Neural cell (in vitro differentiated cells): ENCODE data around the gene SDC1.

Experiments
- CTCF ChIP-seq: fragments of 450-650 bp; IDR thresholded peaks from 2 replicates; pipeline ENCODE4 v1.5.1; 2014; ENCODE audit warnings: antibody characterized with exemption, mild to moderate bottlenecking, moderate library complexity; ENCODE audit not compliant: poor library complexity, severe bottlenecking
- EP300 ChIP-seq: fragments of 450-650 bp; conservative IDR thresholded peaks from 2 replicates; pipeline ENCODE4 v1.6.1; 2014; ENCODE audit warnings: antibody characterized with exemption, mild to moderate bottlenecking, moderate library complexity; ENCODE audit not compliant: poor library complexity, severe bottlenecking
- EZH2 ChIP-seq: fragments of 200-600, 300-800 bp; shearing (Covaris generic), sonication (generic); IDR thresholded peaks from 2 replicates; pipeline ENCODE4 v1.6.1; 2014; ENCODE audit warnings: antibody characterized with exemption, low read length, borderline replicate concordance, mild to moderate bottlenecking; ENCODE audit not compliant: insufficient read depth, poor library complexity, severe bottlenecking
- POLR2AphosphoS5 ChIP-seq: IDR thresholded peaks from 2 replicates; pipeline ENCODE4 v1.6.1; 2012
- RAD21 ChIP-seq: fragments of 450-650 bp; conservative IDR thresholded peaks from 2 replicates; pipeline ENCODE4 v1.6.1; 2014; ENCODE audit warnings: antibody characterized with exemption, mild to moderate bottlenecking, moderate library complexity
- REST ChIP-seq: IDR thresholded peaks from 2 replicates; pipeline ENCODE4 v1.6.1; 2012; ENCODE audit warnings: borderline replicate concordance
- TAF1 ChIP-seq: IDR thresholded peaks from 2 replicates; pipeline ENCODE4 v1.6.1; 2012; ENCODE audit warnings: low read depth

DNA sequence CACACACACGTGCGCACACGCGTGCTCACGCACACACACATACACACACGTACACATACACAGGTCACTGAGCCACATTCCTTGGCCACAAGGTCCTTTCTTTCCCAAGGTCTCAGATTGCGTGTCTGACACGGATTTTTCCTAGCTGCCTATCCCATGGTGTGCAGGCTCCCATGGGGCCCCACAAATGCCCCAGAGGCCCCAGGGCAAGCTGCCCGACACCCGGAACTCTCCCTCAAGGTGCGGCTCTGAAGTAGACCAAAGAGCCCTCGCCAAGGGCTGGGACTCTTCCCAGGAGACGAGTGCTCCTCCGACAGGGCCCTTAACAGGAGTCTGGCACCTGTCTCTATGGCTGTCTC, 46.7 kb downstream of the SDC1 start:
- TF ChIP-seq CTCF = no peak
- TF ChIP-seq POLR2AphosphoS5 = no peak
- no peak for TF ChIP-seq EZH2
- no peak for TF ChIP-seq TAF1
- no peak for TF ChIP-seq REST
- no peak for TF ChIP-seq RAD21
- no peak for TF ChIP-seq EP300
